ENCODE results near the gene KRTAP10-12. TPM values are rescaled to one million over a fixed set of nuclear protein-coding genes. Genes with fewer than 3 reads are reported as not detected.
"Not testable (repeated sequence)": the region's sequence is repeated elsewhere in the genome, so short reads cannot be mapped to it uniquely, and the experiment has no call there.

The KRTAP10-12 gene
- total RNA-seq, 1 experiment from 2014 or later = not detected

DNA sequence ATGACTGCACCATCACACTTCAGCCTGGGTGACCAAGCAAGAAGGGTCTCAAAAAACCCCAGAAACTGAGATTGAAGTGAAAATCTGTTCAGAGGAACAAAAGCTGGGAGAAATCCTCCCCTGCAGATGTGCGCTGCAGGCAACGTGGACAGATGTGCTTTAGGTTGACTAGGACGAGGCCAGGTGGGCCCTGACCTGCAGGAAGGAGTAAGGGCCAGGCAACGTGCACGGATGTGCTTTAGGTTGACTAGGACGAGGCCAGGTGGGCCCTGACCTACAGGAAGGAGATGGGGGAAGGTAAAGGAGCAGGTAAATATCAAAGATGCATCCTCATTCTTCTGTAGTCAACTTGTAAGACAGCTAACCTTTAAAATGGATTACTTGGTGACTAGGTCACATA is 12.5 kb upstream of the KRTAP10-12 start:
- Mint-ChIP-seq H3K4me3 (no peak overlapping the region), H3K9me3 (no peaks in the 10 kb centered on the region), H3K4me1 (peaks cover 21% of the 10 kb centered on the region), H3K36me3 (no peaks in the 10 kb centered on the region), H3K27ac (no peak overlapping the region), H3K27me3 (ENCODE audit: low read depth) (peaks cover 6% of the 10 kb centered on the region; the same call in 1 of the 2 replicates)
- DNase-seq (ENCODE audit: low spot score) (no peak), ATAC-seq (no peak)
- CTCF ChIA-PET = no interaction called here
- TF ChIP-seq TEAD4 (CRISPR knock-in tag; IDR thresholded peaks at IDR 0.05) (no peak), NFYB (CRISPR knock-in tag; conservative IDR thresholded peaks at IDR 0.05; ENCODE audit: low read depth) (no peak), TCF7 (CRISPR knock-in tag; IDR thresholded peaks at IDR 0.05; ENCODE audit: low read depth) (no peak), AR (CRISPR knock-in tag; IDR thresholded peaks at IDR 0.05) (no peak), ZNF396 (CRISPR knock-in tag; IDR thresholded peaks at IDR 0.05; ENCODE audit: borderline replicate concordance) (no peak)
- TF ChIP-seq, protein P1, sequence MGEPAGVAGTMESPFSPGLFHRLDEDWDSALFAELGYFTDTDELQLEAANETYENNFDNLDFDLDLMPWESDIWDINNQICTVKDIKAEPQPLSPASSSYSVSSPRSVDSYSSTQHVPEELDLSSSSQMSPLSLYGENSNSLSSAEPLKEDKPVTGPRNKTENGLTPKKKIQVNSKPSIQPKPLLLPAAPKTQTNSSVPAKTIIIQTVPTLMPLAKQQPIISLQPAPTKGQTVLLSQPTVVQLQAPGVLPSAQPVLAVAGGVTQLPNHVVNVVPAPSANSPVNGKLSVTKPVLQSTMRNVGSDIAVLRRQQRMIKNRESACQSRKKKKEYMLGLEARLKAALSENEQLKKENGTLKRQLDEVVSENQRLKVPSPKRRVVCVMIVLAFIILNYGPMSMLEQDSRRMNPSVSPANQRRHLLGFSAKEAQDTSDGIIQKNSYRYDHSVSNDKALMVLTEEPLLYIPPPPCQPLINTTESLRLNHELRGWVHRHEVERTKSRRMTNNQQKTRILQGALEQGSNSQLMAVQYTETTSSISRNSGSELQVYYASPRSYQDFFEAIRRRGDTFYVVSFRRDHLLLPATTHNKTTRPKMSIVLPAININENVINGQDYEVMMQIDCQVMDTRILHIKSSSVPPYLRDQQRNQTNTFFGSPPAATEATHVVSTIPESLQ (CRISPR knock-in tag; IDR thresholded peaks at IDR 0.05) = no peak
- POLR2A ChIA-PET = no interaction called here

GRCh38 chr21:44685050-44685449 is 11.9 kb upstream of the KRTAP10-12 start:
- peaks cover 21% of the 10 kb centered on the region for H3K4me1 Mint-ChIP-seq
- H3K9me3 Mint-ChIP-seq; DNase-seq (ENCODE audit: low spot score); H3K4me3 Mint-ChIP-seq; H3K36me3 Mint-ChIP-seq; ATAC-seq; H3K27ac Mint-ChIP-seq; POLR2A ChIA-PET; H3K27me3 Mint-ChIP-seq (ENCODE audit: low read depth): not testable (repeated sequence)
- CTCF ChIA-PET = interaction anchor here (2.5 kb wide), 1 partner anchor 67 kb away, joined by 9 read pairs; no protein-coding TSS in a partner anchor

DNA sequence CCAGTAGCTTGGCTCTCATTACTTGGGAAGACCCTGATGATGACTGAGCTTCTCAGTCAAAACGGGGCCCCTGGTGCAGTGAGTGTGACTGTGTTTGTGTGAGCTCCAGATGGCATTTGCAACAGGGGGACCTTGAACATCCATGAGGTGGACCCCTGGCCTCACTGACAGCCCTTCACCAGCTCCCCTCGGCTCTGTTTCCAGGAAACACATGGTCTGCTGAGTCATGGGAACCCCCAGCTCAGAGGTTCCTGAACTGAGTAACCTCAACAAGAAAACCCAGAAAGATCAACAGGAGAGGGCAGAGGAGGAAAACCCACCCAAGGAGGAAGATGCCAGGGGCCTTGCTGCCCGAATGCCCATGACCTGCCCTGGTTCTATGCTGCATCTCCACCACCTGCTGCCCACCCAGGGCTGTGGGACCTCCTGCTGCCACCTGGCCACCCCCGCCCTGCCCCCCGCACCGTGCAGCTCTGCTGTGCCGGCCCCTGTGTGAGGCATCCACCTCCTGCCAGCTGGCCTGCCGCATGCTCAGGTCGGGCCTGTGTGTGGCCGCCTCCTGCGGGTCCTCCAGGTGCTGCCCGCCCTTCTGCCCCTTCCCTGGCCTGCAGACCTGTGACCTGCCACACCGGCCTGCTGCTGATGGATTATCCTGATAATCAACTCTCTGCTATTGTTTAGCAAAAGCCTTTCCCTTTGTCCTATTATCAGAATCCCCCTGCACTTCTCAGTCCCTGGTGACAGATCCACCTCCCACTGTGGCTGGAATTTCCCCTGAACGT is 10.8 kb upstream of the KRTAP10-12 start:
- POLR2A ChIA-PET = no interaction called here
- no peaks in the 10 kb centered on the region for H3K9me3 Mint-ChIP-seq
- H3K4me1 Mint-ChIP-seq = peaks cover 21% of the 10 kb centered on the region
- H3K27me3 Mint-ChIP-seq (ENCODE audit: low read depth) = peaks cover 6% of the 10 kb centered on the region; the same call in 1 of the 2 replicates
- ATAC-seq (peak; percentile 69), DNase-seq (ENCODE audit: low spot score) (no peak)
- CTCF ChIA-PET = interaction anchor here (0.6 to 2.5 kb wide), 9 partner anchors 31 to 304 kb away, joined by 3 to 9 read pairs (median 4); partner anchors contain the start of gene KRTAP12-4
- 0 out of 2 replicates have a peak, but pooled peaks cover 3% of the 10 kb centered on the region for H3K36me3 Mint-ChIP-seq
- H3K27ac Mint-ChIP-seq = peak overlapping the region; percentile 80; the same call in 1 of the 2 replicates
- H3K4me3 Mint-ChIP-seq = no peak overlapping the region
- TF ChIP-seq FOXJ3 (CRISPR knock-in tag; IDR thresholded peaks at IDR 0.05; ENCODE audit: borderline replicate concordance) (no peak), TEAD1 (CRISPR knock-in tag; IDR thresholded peaks at IDR 0.05) (peak; percentile 28; the same call in 1 of the 2 replicates)

DNA sequence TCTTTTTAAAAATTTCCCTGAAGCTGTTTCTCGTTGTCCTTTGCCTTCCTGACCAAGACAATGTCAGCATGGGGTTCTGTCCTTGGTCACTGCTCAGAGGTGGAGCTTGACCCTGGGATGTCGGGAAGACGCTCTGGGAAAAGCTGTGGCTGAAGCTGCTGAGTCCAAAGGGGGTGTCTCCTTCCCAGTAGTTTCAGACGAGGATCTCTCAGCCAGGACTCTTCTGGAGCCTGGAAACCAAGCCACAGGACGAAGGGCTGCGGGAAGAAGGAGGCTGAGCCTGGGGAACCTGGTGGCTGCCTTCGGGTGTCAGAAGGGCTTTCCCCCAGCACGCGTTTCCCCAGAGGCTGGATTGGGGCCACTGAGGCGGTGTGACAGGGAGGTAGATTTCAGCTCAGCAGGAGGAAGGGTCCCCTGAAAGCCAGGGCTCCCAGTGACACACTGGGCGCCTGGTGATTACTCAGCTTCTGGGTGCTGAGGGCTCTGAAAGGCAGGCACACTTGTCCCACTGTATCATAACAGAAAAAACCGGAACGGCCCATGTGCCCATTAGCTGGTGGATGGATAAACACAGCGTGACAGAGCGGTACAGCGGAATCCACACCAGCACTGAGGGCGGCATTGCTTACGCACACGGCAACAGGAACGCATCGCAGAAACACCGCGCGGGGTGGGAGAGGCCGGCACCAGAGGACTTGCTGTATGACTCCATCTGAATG is 10.0 kb upstream of the KRTAP10-12 start:
- ATAC-seq = peak; percentile 38
- CTCF ChIA-PET = interaction anchor here (0.5 to 2.5 kb wide), 10 partner anchors 32 to 1721 kb away, joined by 3 to 9 read pairs (median 4); no protein-coding TSS in a partner anchor
- H3K27me3 Mint-ChIP-seq (ENCODE audit: low read depth) = peaks cover 6% of the 10 kb centered on the region; the same call in 1 of the 2 replicates
- no peak for DNase-seq (ENCODE audit: low spot score)
- TF ChIP-seq CBFB (CRISPR knock-in tag; IDR thresholded peaks at IDR 0.05; ENCODE audit: low read depth) = no peak
- H3K36me3 Mint-ChIP-seq = 0 out of 2 replicates have a peak, but pooled peaks cover 3% of the 10 kb centered on the region
- POLR2A ChIA-PET = interaction anchor here (0.8 kb wide), 1 partner anchor 9 kb away, joined by 3 read pairs; no protein-coding TSS in a partner anchor
- peak overlapping the region; percentile 80 for H3K27ac Mint-ChIP-seq
- H3K9me3 Mint-ChIP-seq = no peaks in the 10 kb centered on the region; the same call in 1 of the 2 replicates
- no peak overlapping the region for H3K4me3 Mint-ChIP-seq
- peaks cover 21% of the 10 kb centered on the region for H3K4me1 Mint-ChIP-seq
